Endothelial cell of umbilical vein (primary cell): ENCODE data around the gene GON7.

Source experiments
- EZH2 ChIP-seq: IDR thresholded peaks from 2 replicates; pipeline ENCODE4 v1.6.1; 2012; ENCODE audit warnings: borderline replicate concordance, low read depth, mild to moderate bottlenecking, moderate library complexity, low read length, inconsistent platforms; ENCODE audit not compliant: severe bottlenecking
- FOS ChIP-seq: IDR thresholded peaks from 2 replicates; pipeline ENCODE4 v1.6.1; 2011; ENCODE audit warnings: mild to moderate bottlenecking, low read length, moderate library complexity, borderline replicate concordance; ENCODE audit not compliant: insufficient read depth
- GATA2 ChIP-seq: IDR thresholded peaks from 2 replicates; pipeline ENCODE4 v1.7.0; 2011; ENCODE audit warnings: low read depth, mild to moderate bottlenecking, moderate library complexity, mixed read lengths, low read length; ENCODE audit not compliant: insufficient read length, insufficient read depth
- JUN ChIP-seq: IDR thresholded peaks from 2 replicates; pipeline ENCODE4 v1.6.1; 2011; ENCODE audit warnings: borderline replicate concordance, low read depth; ENCODE audit not compliant: insufficient read length, insufficient read depth
- MYC ChIP-seq: IDR thresholded peaks from one replicate; pipeline ENCODE4 v1.6.1; 2011; ENCODE audit warnings: mild to moderate bottlenecking, low read depth, low read length
- POLR2A ChIP-seq: IDR thresholded peaks from 2 replicates; pipeline ENCODE4 v1.6.1; 2012; ENCODE audit warnings: low read depth, mild to moderate bottlenecking, control low read depth, low read length
- POLR2AphosphoS5 ChIP-seq: IDR thresholded peaks from 2 replicates; pipeline ENCODE4 v1.6.1; 2012; ENCODE audit warnings: low read depth, mild to moderate bottlenecking, control low read depth, low read length, moderate library complexity; ENCODE audit not compliant: insufficient read depth
- TF ChIP-seq, protein P1 (sequence below), 2 donors: IDR thresholded peaks; 1 replicate in 1 of 2; 2 replicates in 1 of 2; pipeline ENCODE4 v1.5.1; 2011; ENCODE audit warnings: low read length in 2 of 2, mild to moderate bottlenecking in 2 of 2, moderate library complexity in 2 of 2, control low read depth in 1 of 2, inconsistent platforms in 1 of 2, low read depth in 1 of 2; ENCODE audit not compliant: insufficient read depth in 1 of 2; ENCODE audit errors: extremely low read depth in 1 of 2
- TF ChIP-seq, protein P2 (sequence below): IDR thresholded peaks from 2 replicates; pipeline ENCODE4 v1.6.1; 2011; ENCODE audit not compliant: insufficient read depth, insufficient read length

GRCh38 chr14:93155667-93156066, 51.2 kb downstream of the GON7 start:
- TF ChIP-seq EZH2 (no peak), POLR2AphosphoS5 (no peak), MYC (no peak), GATA2 (no peak), FOS (no peak), POLR2A (no peak), JUN (no peak)
- TF ChIP-seq, protein P1, sequence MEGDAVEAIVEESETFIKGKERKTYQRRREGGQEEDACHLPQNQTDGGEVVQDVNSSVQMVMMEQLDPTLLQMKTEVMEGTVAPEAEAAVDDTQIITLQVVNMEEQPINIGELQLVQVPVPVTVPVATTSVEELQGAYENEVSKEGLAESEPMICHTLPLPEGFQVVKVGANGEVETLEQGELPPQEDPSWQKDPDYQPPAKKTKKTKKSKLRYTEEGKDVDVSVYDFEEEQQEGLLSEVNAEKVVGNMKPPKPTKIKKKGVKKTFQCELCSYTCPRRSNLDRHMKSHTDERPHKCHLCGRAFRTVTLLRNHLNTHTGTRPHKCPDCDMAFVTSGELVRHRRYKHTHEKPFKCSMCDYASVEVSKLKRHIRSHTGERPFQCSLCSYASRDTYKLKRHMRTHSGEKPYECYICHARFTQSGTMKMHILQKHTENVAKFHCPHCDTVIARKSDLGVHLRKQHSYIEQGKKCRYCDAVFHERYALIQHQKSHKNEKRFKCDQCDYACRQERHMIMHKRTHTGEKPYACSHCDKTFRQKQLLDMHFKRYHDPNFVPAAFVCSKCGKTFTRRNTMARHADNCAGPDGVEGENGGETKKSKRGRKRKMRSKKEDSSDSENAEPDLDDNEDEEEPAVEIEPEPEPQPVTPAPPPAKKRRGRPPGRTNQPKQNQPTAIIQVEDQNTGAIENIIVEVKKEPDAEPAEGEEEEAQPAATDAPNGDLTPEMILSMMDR (IDR thresholded peaks at IDR 0.05; ENCODE audit: extremely low read depth in 1 of 2, insufficient read depth in 1 of 2, low read depth in 1 of 2, low read length in 2 of 2), result no peak
- TF ChIP-seq, protein P2, sequence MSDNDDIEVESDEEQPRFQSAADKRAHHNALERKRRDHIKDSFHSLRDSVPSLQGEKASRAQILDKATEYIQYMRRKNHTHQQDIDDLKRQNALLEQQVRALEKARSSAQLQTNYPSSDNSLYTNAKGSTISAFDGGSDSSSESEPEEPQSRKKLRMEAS, result no peak
